Measurements from ENCODE around the gene ASB9.

GRCh38 chrX:15240414-15240813 is 29.5 kb downstream of the ASB9 start:
- no peak for TF ChIP-seq POLR2A (IDR thresholded peaks at IDR 0.05)
- TF ChIP-seq, protein P1, sequence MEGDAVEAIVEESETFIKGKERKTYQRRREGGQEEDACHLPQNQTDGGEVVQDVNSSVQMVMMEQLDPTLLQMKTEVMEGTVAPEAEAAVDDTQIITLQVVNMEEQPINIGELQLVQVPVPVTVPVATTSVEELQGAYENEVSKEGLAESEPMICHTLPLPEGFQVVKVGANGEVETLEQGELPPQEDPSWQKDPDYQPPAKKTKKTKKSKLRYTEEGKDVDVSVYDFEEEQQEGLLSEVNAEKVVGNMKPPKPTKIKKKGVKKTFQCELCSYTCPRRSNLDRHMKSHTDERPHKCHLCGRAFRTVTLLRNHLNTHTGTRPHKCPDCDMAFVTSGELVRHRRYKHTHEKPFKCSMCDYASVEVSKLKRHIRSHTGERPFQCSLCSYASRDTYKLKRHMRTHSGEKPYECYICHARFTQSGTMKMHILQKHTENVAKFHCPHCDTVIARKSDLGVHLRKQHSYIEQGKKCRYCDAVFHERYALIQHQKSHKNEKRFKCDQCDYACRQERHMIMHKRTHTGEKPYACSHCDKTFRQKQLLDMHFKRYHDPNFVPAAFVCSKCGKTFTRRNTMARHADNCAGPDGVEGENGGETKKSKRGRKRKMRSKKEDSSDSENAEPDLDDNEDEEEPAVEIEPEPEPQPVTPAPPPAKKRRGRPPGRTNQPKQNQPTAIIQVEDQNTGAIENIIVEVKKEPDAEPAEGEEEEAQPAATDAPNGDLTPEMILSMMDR (IDR thresholded peaks at IDR 0.05) = no peak
